Immature natural killer cell (primary cell): ENCODE results near the gene FMNL3. TPM values are rescaled to one million over a fixed set of nuclear protein-coding genes. Genes with fewer than 3 reads are reported as not detected.

Source experiments
- DNase-seq, 3 donors: peaks; one replicate each; pipeline ENCODE4 v3.0.0; 2022; ENCODE audit warnings: mixed read lengths in 1 of 3
- H3K27ac Mint-ChIP-seq, 6 donors: one replicate each; pipeline ENCODE4 v1.8.0; 2020; ENCODE audit warnings: mixed read lengths in 6 of 6, mild to moderate bottlenecking in 5 of 6, inconsistent platforms in 4 of 6, moderate library complexity in 3 of 6
- H3K27me3 Mint-ChIP-seq, 3 donors: one replicate each; pipeline ENCODE4 v1.8.0; 2020 to 2021; ENCODE audit warnings: low read depth in 3 of 3, mild to moderate bottlenecking in 3 of 3, mixed read lengths in 3 of 3, moderate library complexity in 3 of 3, inconsistent platforms in 1 of 3
- H3K36me3 Mint-ChIP-seq, 3 donors: one replicate each; pipeline ENCODE4 v1.8.0; 2020; ENCODE audit warnings: mixed read lengths in 3 of 3, inconsistent platforms in 2 of 3, mild to moderate bottlenecking in 2 of 3
- H3K4me1 Mint-ChIP-seq, 2 donors: one replicate each; pipeline ENCODE4 v1.8.0; 2020; ENCODE audit warnings: inconsistent platforms in 2 of 2, mild to moderate bottlenecking in 2 of 2, mixed read lengths in 2 of 2, moderate library complexity in 1 of 2
- H3K4me3 Mint-ChIP-seq, 5 donors: one replicate each; pipeline ENCODE4 v1.8.0; 2020; ENCODE audit warnings: mild to moderate bottlenecking in 5 of 5, mixed read lengths in 5 of 5, inconsistent platforms in 3 of 5, moderate library complexity in 3 of 5
- H3K9me3 Mint-ChIP-seq, 6 donors: one replicate each; pipeline ENCODE4 v1.8.0; 2020; ENCODE audit warnings: mild to moderate bottlenecking in 6 of 6, mixed read lengths in 6 of 6, inconsistent platforms in 4 of 6, moderate library complexity in 3 of 6
- polyA plus RNA-seq, 3 donors: library from polyadenylated mRNA; unstranded; fragments of 300-500 nt; fragmentation: Illumina TruSeq; gene quantifications; one replicate each; pipeline ENCODE4 v1.2.3, GENCODE V29; 2021

The FMNL3 gene
- polyA plus RNA-seq, 3 donors from 2014 or later: 11.0 to 22.7 (median 12.6) TPM

DNA sequence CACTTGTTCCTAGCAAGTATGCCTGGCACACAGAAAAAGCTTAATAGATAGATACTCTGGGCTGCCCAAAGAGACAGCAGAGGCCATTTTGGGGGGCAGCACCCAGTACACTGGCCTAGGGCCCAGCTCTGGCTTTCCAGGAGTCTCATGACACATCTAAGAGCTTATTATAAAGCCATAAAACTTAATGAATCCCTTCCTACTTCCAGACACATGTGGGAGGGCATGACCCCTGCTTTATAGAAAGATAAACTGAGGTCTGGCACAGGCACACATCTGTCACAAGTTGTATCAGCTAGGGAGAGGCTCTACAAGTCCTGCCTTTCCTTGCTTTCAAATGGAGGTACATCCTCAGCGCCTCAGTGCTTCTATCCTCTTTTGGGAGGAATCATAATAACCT is 27.1 kb downstream of the FMNL3 start:
- peak overlapping the region in 1 of 6 donors; percentile 10 for H3K27ac Mint-ChIP-seq
- H3K4me3 Mint-ChIP-seq: no peak overlapping the region
- peaks cover 57 to 63% of the 10 kb centered on the region in 2 donors for H3K4me1 Mint-ChIP-seq

GRCh38 chr12:49678711-49679110 is 28.5 kb downstream of the FMNL3 start:
- DNase-seq: no peak
- no peaks in the 10 kb centered on the region for H3K27me3 Mint-ChIP-seq
- H3K27ac Mint-ChIP-seq: peak overlapping the region in 1 of 6 donors; percentile 35
- no peak overlapping the region for H3K4me3 Mint-ChIP-seq
- no peaks in the 10 kb centered on the region for H3K9me3 Mint-ChIP-seq
- no peaks in the 10 kb centered on the region for H3K36me3 Mint-ChIP-seq
- H3K4me1 Mint-ChIP-seq: peaks cover 57 to 63% of the 10 kb centered on the region in 2 donors

More for the DNA sequence above, 27.1 kb downstream of the FMNL3 start:
- no peaks in the 10 kb centered on the region for H3K36me3 Mint-ChIP-seq
- DNase-seq: no peak
- no peaks in the 10 kb centered on the region for H3K27me3 Mint-ChIP-seq
- no peaks in the 10 kb centered on the region for H3K9me3 Mint-ChIP-seq

DNA sequence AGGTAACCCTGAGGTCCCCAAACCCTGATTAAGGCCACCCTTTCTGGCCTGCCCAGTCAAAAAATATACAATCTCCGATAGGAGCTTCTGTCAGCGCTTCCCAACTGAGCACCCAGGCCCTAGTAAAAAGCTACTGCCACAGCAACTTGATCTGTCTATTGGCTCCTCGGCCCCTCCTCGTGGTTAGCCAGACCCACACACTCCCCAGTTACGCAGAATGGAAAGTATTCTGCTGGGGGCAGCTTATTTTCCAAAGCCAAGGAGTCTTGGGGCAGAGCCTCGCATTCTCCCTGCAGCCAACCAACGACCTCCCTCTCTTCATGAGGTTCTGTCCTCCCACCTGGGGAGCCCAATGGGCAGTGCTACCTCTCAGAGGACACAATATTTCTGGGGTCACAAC is 32.1 kb downstream of the FMNL3 start:
- H3K36me3 Mint-ChIP-seq: no peaks in the 10 kb centered on the region
- H3K27me3 Mint-ChIP-seq: peaks cover 0 to 6% (median 2%) of the 10 kb centered on the region in 3 donors
- peak overlapping the region; percentile 89 to 98 (median 93) for H3K27ac Mint-ChIP-seq
- DNase-seq: no peak
- H3K9me3 Mint-ChIP-seq: no peaks in the 10 kb centered on the region
- peak overlapping the region in 2 of 5 donors; percentile 28 to 35 for H3K4me3 Mint-ChIP-seq
- H3K4me1 Mint-ChIP-seq: peaks cover 66 to 74% of the 10 kb centered on the region in 2 donors

GRCh38 chr12:49674318-49674981 is 32.8 kb downstream of the FMNL3 start:
- Mint-ChIP-seq H3K4me3 (peak overlapping the region; percentile 16 to 65 (median 55)), H3K4me1 (peaks cover 72 to 81% of the 10 kb centered on the region in 2 donors), H3K27ac (peak overlapping the region; percentile 89 to 98 (median 93))

DNA sequence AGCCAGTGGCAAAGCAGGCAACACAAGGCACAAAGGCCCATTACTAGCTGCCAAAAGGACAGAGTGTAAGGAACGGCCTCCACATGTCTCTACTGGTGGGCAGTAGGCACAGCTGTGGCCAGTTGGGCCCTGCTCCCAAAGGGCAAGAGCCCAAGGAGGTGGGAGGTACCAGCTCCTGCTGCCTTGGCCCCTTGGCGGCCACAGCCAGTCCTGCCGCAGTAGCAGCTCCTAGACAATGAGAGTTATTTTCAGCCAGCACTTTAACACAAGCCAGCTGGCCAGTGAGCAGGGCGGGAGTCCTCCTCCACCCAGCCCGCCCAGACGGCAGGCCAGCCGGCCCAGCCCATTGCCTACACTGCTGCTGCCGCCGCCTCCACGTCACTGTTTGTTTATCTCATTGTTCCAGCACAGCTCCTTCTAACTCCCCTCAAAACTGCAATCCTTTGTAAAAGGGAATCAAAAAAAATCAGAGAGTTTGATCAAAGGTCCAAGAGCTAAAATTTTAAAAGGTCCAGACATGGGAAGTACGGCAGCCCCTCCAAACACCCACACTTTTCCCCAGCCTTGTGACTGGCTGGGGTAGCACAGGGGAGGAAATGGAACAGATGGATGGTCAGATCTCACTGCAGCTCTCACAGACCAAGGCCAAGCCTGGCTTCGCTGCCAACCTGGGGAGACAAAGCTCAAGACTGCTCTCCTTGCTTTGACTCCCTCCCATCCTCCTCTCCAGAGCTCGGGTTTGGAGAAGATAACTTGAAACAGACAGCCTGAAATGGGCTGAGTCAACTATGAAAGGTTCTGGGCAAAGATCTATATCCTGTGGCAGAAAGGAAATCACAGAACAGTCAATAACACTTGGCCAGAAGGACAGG is 33.5 kb downstream of the FMNL3 start:
- Mint-ChIP-seq H3K4me3 (peak overlapping the region; percentile 16 to 65 (median 55)), H3K36me3 (peaks cover 0 to 3% (median 0%) of the 10 kb centered on the region in 3 donors), H3K4me1 (peaks cover 78 to 89% of the 10 kb centered on the region in 2 donors), H3K27me3 (peaks cover 0 to 6% (median 2%) of the 10 kb centered on the region in 3 donors), H3K9me3 (no peaks in the 10 kb centered on the region), H3K27ac (peak overlapping the region; percentile 89 to 98 (median 93))
- peak in 1 of 3 donors; percentile 23 for DNase-seq

More at GRCh38 chr12:49674318-49674981, 32.8 kb downstream of the FMNL3 start:
- peaks cover 0 to 6% (median 2%) of the 10 kb centered on the region in 3 donors for H3K27me3 Mint-ChIP-seq
- no peak for DNase-seq
- no peaks in the 10 kb centered on the region for H3K9me3 Mint-ChIP-seq
- peaks cover 0 to 3% (median 0%) of the 10 kb centered on the region in 3 donors for H3K36me3 Mint-ChIP-seq

- Mint-ChIP-seq H3K9me3 (no peaks in the 10 kb centered on the region), H3K27me3 (peaks cover 0 to 6% (median 2%) of the 10 kb centered on the region in 3 donors), H3K36me3 (peaks cover 0 to 3% (median 0%) of the 10 kb centered on the region in 3 donors), H3K27ac (peak overlapping the region; percentile 92 to 98 (median 94)), H3K4me3 (peak overlapping the region in 4 of 5 donors; percentile 56 to 63 (median 56)), H3K4me1 (peaks cover 83 to 100% of the 10 kb centered on the region in 2 donors)
- no peak for DNase-seq
Observed at GRCh38 chr12:49672301-49673217, 34.6 kb downstream of the FMNL3 start.

DNA sequence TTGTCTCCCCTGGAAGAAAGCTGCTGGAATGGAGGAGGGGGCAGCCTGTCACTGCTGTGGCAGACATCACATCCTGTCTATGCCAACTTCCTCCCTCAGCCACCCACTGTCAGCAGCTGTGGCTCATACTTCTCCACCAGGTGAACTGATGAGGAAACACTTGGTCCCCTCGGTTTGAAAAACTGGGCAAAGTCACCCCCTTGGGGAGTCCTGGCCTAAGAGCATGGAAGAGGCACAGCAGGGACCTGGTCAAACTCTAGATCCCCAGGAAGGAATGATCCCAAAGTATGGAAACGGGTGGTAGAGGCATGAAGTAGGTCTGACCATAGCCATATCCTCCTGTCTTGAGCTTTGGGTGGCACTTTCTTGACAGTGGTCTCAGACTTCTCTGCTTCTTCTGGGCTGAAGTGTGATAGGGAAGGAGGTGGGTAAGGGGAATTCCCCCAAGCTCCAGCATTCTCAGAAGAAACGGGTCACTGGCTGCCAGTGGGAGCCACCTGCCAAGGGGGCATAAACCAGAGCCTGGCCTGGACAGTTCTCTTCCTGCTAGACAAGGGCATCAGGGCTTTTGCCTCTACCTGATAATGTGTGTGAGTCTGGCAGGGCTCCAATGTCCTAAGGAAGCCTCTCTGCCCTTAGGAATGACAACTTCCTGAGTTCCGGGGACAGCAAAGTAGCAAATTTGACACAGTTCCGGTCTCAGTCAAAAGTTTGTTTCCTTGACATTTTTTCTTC is 36.0 kb downstream of the FMNL3 start:
- DNase-seq: peak; percentile 66 to 74 (median 73)
- Mint-ChIP-seq H3K36me3 (peaks cover 0 to 3% (median 0%) of the 10 kb centered on the region in 3 donors), H3K27me3 (peaks cover 0 to 7% (median 2%) of the 10 kb centered on the region in 3 donors), H3K4me1 (peaks cover 78 to 95% of the 10 kb centered on the region in 2 donors), H3K9me3 (no peaks in the 10 kb centered on the region), H3K27ac (peak overlapping the region; percentile 92 to 98 (median 94)), H3K4me3 (peak overlapping the region; percentile 48 to 67 (median 65))

GRCh38 chr12:49669796-49670195 is 37.4 kb downstream of the FMNL3 start:
- no peak for DNase-seq
- Mint-ChIP-seq H3K4me3 (no peak overlapping the region), H3K27ac (peak overlapping the region; percentile 92 to 98 (median 94)), H3K4me1 (peaks cover 73 to 89% of the 10 kb centered on the region in 2 donors), H3K27me3 (peaks cover 0 to 7% (median 2%) of the 10 kb centered on the region in 3 donors), H3K36me3 (peaks cover 0 to 3% (median 0%) of the 10 kb centered on the region in 3 donors), H3K9me3 (no peaks in the 10 kb centered on the region)

DNA sequence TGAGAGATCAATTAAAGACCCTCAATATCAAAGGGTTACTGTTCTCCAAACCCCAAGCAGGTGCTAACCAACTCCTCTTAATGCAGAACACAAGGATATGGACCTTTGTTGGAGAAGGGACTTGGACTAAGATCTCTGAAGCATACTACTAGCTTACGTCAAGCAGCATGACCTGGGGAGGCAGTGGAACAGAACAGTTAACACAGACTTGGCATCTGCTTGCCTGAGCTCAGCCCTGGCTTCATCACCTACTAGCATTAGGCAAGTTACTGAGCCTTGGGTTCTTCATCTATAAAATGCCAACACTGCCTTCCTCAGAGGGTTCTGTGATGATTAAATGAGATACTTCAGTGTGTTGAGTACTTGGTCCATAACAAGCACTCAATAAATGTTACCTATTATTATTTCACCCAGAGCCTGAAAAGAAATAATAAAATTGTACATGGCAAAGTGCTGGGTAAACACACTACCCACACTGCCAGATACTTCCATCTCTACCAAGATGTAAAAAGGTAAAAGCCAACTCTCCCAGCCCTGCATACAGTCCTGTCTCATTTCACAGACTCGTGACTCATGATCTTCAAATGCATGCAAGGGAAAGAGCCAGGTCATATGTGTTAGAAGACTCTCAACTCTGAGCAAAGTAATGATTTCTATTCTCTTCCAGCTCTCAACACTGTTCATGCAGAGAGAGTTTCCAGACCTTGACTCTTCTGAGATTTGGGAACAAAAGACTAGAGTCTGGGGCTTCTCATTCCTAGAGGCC is 39.7 kb downstream of the FMNL3 start:
- peaks cover 0 to 9% (median 0%) of the 10 kb centered on the region in 3 donors for H3K36me3 Mint-ChIP-seq

DNA sequence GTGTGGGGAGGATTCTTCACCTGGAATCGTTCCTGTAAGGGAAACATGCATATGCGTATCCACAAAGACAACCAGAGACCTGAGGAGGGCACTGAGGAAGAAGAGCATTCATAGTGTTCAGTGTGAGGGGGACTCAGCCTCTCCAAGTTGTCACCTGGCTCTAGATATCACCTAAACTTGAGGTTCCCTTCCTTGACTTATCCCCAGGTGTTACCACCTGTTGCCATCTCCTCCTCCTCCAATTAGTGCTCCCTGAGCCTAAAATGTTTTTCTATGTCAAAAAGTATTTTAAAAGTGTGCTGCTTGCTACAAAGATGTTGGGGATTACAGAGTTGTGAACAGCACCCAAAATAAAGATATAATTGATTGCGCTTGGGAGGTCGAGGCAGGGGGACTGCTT is 41.0 kb downstream of the FMNL3 start:
- no peaks in the 10 kb centered on the region for H3K9me3 Mint-ChIP-seq
- peak overlapping the region in 5 of 6 donors; percentile 25 to 93 (median 41) for H3K27ac Mint-ChIP-seq
- H3K36me3 Mint-ChIP-seq: peaks cover 0 to 15% (median 13%) of the 10 kb centered on the region in 3 donors
- DNase-seq: no peak
- H3K4me3 Mint-ChIP-seq: no peak overlapping the region
- peaks cover 73 to 89% of the 10 kb centered on the region in 2 donors for H3K4me1 Mint-ChIP-seq
- peaks cover 0 to 4% (median 0%) of the 10 kb centered on the region in 3 donors for H3K27me3 Mint-ChIP-seq

More for the DNA sequence above, 39.7 kb downstream of the FMNL3 start:
- Mint-ChIP-seq H3K4me3 (no peak overlapping the region), H3K27me3 (peaks cover 0 to 7% (median 2%) of the 10 kb centered on the region in 3 donors), H3K9me3 (no peaks in the 10 kb centered on the region), H3K4me1 (peaks cover 73 to 89% of the 10 kb centered on the region in 2 donors), H3K27ac (peak overlapping the region; percentile 49 to 93 (median 70))
- DNase-seq: no peak

DNA sequence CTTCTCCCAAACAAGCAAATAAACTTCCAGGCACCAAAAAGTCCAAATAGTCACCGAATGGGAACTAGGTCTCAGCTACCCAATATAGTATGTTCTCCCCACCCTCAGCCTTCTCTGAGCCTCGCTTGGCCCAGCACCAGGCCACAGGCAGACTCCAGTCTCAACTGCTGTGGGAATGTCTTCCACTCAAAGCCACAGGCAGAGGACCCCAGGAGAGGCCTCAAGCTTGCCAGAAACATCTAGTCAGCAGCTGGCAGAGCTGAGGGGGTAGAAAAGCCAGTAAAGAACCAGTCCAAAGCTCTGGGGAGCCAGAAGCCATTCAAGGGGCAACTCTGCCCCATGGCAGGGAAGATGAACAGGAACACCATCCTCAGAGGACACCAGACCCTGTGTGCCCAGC is 41.8 kb downstream of the FMNL3 start:
- peaks cover 0 to 2% (median 0%) of the 10 kb centered on the region in 3 donors for H3K27me3 Mint-ChIP-seq
- H3K27ac Mint-ChIP-seq: peak overlapping the region; percentile 85 to 98 (median 96)
- no peaks in the 10 kb centered on the region for H3K9me3 Mint-ChIP-seq
- H3K4me1 Mint-ChIP-seq: peaks cover 68 to 84% of the 10 kb centered on the region in 2 donors
- H3K4me3 Mint-ChIP-seq: no peak overlapping the region
- H3K36me3 Mint-ChIP-seq: peaks cover 0 to 17% (median 14%) of the 10 kb centered on the region in 3 donors
- DNase-seq: no peak
